H1 (cell line): ENCODE data around the gene CYP1A2. TPM values are rescaled to one million over a fixed set of nuclear protein-coding genes. Genes with fewer than 3 reads are reported as not detected.

Experiments
- CTCF ChIA-PET: fragments of 300-600 bp; sonication (Branson Sonifier 250); formaldehyde crosslinking; loops from one replicate; lab custom pipeline; 2021; ENCODE audit not compliant: partially characterized antibody; lab: Charles Lee
- POLR2A ChIA-PET: fragments of 300-600 bp; sonication (Branson Sonifier 250); formaldehyde crosslinking; loops from one replicate; lab custom pipeline; 2021; ENCODE audit warnings: inconsistent platforms; ENCODE audit not compliant: partially characterized antibody; lab: Charles Lee
- DNase-seq, 2 experiments: peaks; one replicate each; pipeline versions ENCODE4 v3.0.0 to v3.0.0-alpha.2; 2010 to 2022; ENCODE audit warnings: low spot score in 2 of 2, low read depth in 1 of 2, mixed read lengths in 1 of 2
- FAIRE-seq: peaks from 2 replicates; lab custom pipeline; 2011; peaks lifted over from hg19 to GRCh38; lab: Jason Lieb, UNC
- H2AFZ ChIP-seq: 2 replicates; pipeline ENCODE4 v1.8.1; 2012; ENCODE audit warnings: low read length, inconsistent platforms
- H2AK5ac ChIP-seq: 2 replicates; pipeline ENCODE4 v1.6.1; 2013; ENCODE audit warnings: low read depth, low read length
- H2BK120ac ChIP-seq: replicated peaks from 2 replicates; pipeline ENCODE3; 2013; ENCODE audit warnings: low read depth, low read length, inconsistent platforms
- H2BK12ac ChIP-seq: 2 replicates; pipeline ENCODE4 v1.6.1; 2013; ENCODE audit warnings: low read depth, low read length
- H2BK15ac ChIP-seq: 2 replicates; pipeline ENCODE4 v1.6.1; 2013; ENCODE audit warnings: low read length
- H2BK20ac ChIP-seq: 2 replicates; pipeline ENCODE4 v1.6.1; 2013; ENCODE audit warnings: low read length
- H2BK5ac ChIP-seq: 2 replicates; pipeline ENCODE4 v1.6.1; 2013; ENCODE audit warnings: low read depth, low read length
- H3K14ac ChIP-seq: 2 replicates; pipeline ENCODE4 v1.6.1; 2013; ENCODE audit warnings: inconsistent platforms; ENCODE audit not compliant: insufficient read length
- H3K18ac ChIP-seq: 2 replicates; pipeline ENCODE4 v1.6.1; 2013; ENCODE audit warnings: low read length; ENCODE audit errors: extremely low read depth
- H3K23ac ChIP-seq: 2 replicates; pipeline ENCODE4 v1.6.1; 2013; ENCODE audit warnings: inconsistent platforms; ENCODE audit not compliant: insufficient read length
- H3K23me2 ChIP-seq: 2 replicates; pipeline ENCODE4 v1.6.1; 2013; ENCODE audit warnings: low read depth, low read length
- H3K27ac ChIP-seq: 2 replicates; pipeline ENCODE4 v1.6.1; 2011; ENCODE audit warnings: low read depth, low read length, inconsistent platforms
- H3K27me3 ChIP-seq, 4 experiments: replicated peaks in 1 of 4; 1 replicate in 1 of 4; 2 replicates in 3 of 4; pipeline versions ENCODE4 v1.6.1 to v1.8.1; 2011 to 2013; ENCODE audit warnings: low read length in 3 of 4, mild to moderate bottlenecking in 3 of 4, inconsistent platforms in 2 of 4, mixed read lengths in 2 of 4, moderate library complexity in 1 of 4; ENCODE audit not compliant: control insufficient read depth in 3 of 4, insufficient read depth in 3 of 4; ENCODE audit errors: extremely low read depth in 1 of 4
- H3K36me3 ChIP-seq, 4 experiments: 2 replicates each; pipeline versions ENCODE4 v1.6.1 to v1.8.1; 2011 to 2013; ENCODE audit warnings: mild to moderate bottlenecking in 4 of 4, low read length in 3 of 4, moderate library complexity in 2 of 4, control low read depth in 1 of 4, inconsistent platforms in 1 of 4; ENCODE audit not compliant: insufficient read depth in 4 of 4, control insufficient read depth in 2 of 4
- H3K4ac ChIP-seq: replicated peaks from 2 replicates; pipeline ENCODE3; 2013; ENCODE audit warnings: low read length, low read depth, mixed read lengths, inconsistent platforms; ENCODE audit not compliant: insufficient read length
- H3K4me1 ChIP-seq, 4 experiments: replicated peaks in 1 of 4; 1 replicate in 1 of 4; 2 replicates in 3 of 4; pipeline versions ENCODE4 v1.6.1 to v1.8.1; 2011 to 2013; ENCODE audit warnings: low read length in 3 of 4, inconsistent platforms in 2 of 4, mixed read lengths in 1 of 4; ENCODE audit not compliant: insufficient read depth in 4 of 4, control insufficient read depth in 3 of 4
- H3K4me2 ChIP-seq, 2 experiments: 2 replicates each; pipeline versions ENCODE4 v1.6.1 to v1.8.1; 2011 to 2013; ENCODE audit warnings: low read depth in 2 of 2, low read length in 2 of 2, control low read depth in 1 of 2, inconsistent platforms in 1 of 2, mild to moderate bottlenecking in 1 of 2; ENCODE audit not compliant: insufficient read depth in 1 of 2
- H3K4me3 ChIP-seq, 4 experiments: fragments of 200-600, 300-600 bp in 1 of 4; sonication (generic), shearing (Covaris generic), sonication (Bioruptor Twin) in 1 of 4; 2 replicates each; pipeline versions ENCODE4 v1.5.1 to v1.8.1; 2011 to 2016; ENCODE audit warnings: low read length in 4 of 4, low read depth in 3 of 4, control low read depth in 2 of 4, inconsistent platforms in 2 of 4, mild to moderate bottlenecking in 2 of 4, mixed read lengths in 1 of 4, moderate library complexity in 1 of 4; ENCODE audit not compliant: insufficient read depth in 2 of 4; ENCODE audit errors: extremely low read depth in 1 of 4
- H3K56ac ChIP-seq: replicated peaks from 2 replicates; pipeline ENCODE3; 2013; ENCODE audit warnings: low read depth, mild to moderate bottlenecking, mixed read lengths, low read length, inconsistent platforms; ENCODE audit not compliant: insufficient read length
- H3K79me1 ChIP-seq: 2 replicates; pipeline ENCODE4 v1.6.1; 2013; ENCODE audit warnings: low read depth, low read length, control low read depth
- H3K79me2 ChIP-seq, 2 experiments: 2 replicates each; pipeline versions ENCODE4 v1.6.1 to v1.8.1; 2012 to 2013; ENCODE audit warnings: low read length in 2 of 2, mild to moderate bottlenecking in 2 of 2, inconsistent platforms in 1 of 2; ENCODE audit not compliant: insufficient read depth in 2 of 2, control insufficient read depth in 1 of 2
- H3K9ac ChIP-seq, 4 experiments: replicated peaks in 1 of 4; 1 replicate in 1 of 4; 2 replicates in 3 of 4; pipeline versions ENCODE4 v1.6.1 to v1.8.1; 2011 to 2013; ENCODE audit warnings: low read depth in 3 of 4, low read length in 3 of 4, control low read depth in 2 of 4, mild to moderate bottlenecking in 2 of 4, moderate library complexity in 2 of 4, inconsistent platforms in 1 of 4; ENCODE audit errors: extremely low read depth in 1 of 4
- H3K9me3 ChIP-seq, 2 experiments: 2 replicates each; pipeline versions ENCODE4 v1.6.1 to v1.8.1; 2012 to 2013; ENCODE audit warnings: mild to moderate bottlenecking in 2 of 2, moderate library complexity in 2 of 2, control low read depth in 1 of 2, inconsistent platforms in 1 of 2, low read depth in 1 of 2, low read length in 1 of 2, mixed read lengths in 1 of 2; ENCODE audit not compliant: insufficient read depth in 2 of 2
- H4K20me1 ChIP-seq, 2 experiments: replicated peaks in 1 of 2; 2 replicates each; pipeline versions ENCODE3 to v1.8.1; 2011 to 2013; ENCODE audit warnings: inconsistent platforms in 2 of 2, low read length in 2 of 2, mild to moderate bottlenecking in 1 of 2; ENCODE audit not compliant: insufficient read depth in 2 of 2, control insufficient read depth in 1 of 2
- H4K5ac ChIP-seq: 2 replicates; pipeline ENCODE4 v1.6.1; 2013; ENCODE audit warnings: low read length, low read depth, mixed read lengths, inconsistent platforms; ENCODE audit not compliant: insufficient read length
- H4K8ac ChIP-seq: 2 replicates; pipeline ENCODE4 v1.8.0; 2013; ENCODE audit warnings: mild to moderate bottlenecking, moderate library complexity, low read length, inconsistent platforms; ENCODE audit not compliant: insufficient read depth; ENCODE audit errors: extremely low read depth
- H4K91ac ChIP-seq: replicated peaks from 2 replicates; pipeline ENCODE3; 2013; ENCODE audit warnings: low read length, mixed read lengths, inconsistent platforms; ENCODE audit not compliant: insufficient read length
- CHD1 ChIP-seq: IDR thresholded peaks from 2 replicates; pipeline ENCODE4 v1.6.1; 2012; ENCODE audit warnings: low read depth, low read length, improper control_type of control experiment
- EZH2 ChIP-seq: fragments of 200-600 bp; sonication (generic); IDR thresholded peaks from 2 replicates; pipeline ENCODE4 v1.7.1; 2012; ENCODE audit warnings: low read depth, mild to moderate bottlenecking, moderate library complexity, low read length, inconsistent platforms; ENCODE audit not compliant: severe bottlenecking
- GABPA ChIP-seq: IDR thresholded peaks from 2 replicates; pipeline ENCODE4 v1.6.1; 2011; ENCODE audit warnings: mild to moderate bottlenecking, low read length, moderate library complexity, borderline replicate concordance; ENCODE audit not compliant: insufficient read depth
- HDAC2 ChIP-seq, 2 experiments: fragments of 300-600 bp in 1 of 2; sonication (generic) in 1 of 2; IDR thresholded peaks; 2 replicates each; pipeline ENCODE4 v1.6.1; 2011 to 2012; ENCODE audit warnings: low read depth in 2 of 2, low read length in 2 of 2, mild to moderate bottlenecking in 2 of 2, moderate library complexity in 2 of 2, borderline replicate concordance in 1 of 2, inconsistent platforms in 1 of 2
- HDAC6 ChIP-seq: IDR thresholded peaks from one replicate; pipeline ENCODE4 v1.7.1; 2012; ENCODE audit warnings: low read depth, mild to moderate bottlenecking, inconsistent platforms, low read length, moderate library complexity
- JUN ChIP-seq: IDR thresholded peaks from 2 replicates; pipeline ENCODE4 v1.6.1; 2011; ENCODE audit warnings: low read depth, mild to moderate bottlenecking, improper control_type of control experiment, low read length
- KDM1A ChIP-seq: fragments of 200-600, 300-600 bp; sonication (generic); IDR thresholded peaks from 2 replicates; pipeline ENCODE4 v1.7.1; 2016; ENCODE audit warnings: mild to moderate bottlenecking, low read length, borderline replicate concordance
- NRF1 ChIP-seq: IDR thresholded peaks from 2 replicates; pipeline ENCODE4 v1.6.1; 2011; ENCODE audit warnings: mild to moderate bottlenecking, low read depth, low read length, improper control_type of control experiment
- PHF8 ChIP-seq: fragments of 200-600 bp; sonication (generic); conservative IDR thresholded peaks from 2 replicates; pipeline ENCODE4 v1.7.1; 2012; ENCODE audit warnings: low read depth, mild to moderate bottlenecking, inconsistent platforms, low read length, moderate library complexity
- RAD21 ChIP-seq, 2 experiments: IDR thresholded peaks in 1 of 2; conservative IDR thresholded peaks in 1 of 2; 2 replicates each; pipeline ENCODE4 v1.6.1; 2011; ENCODE audit warnings: low read depth in 2 of 2, low read length in 2 of 2, improper control_type of control experiment in 1 of 2, inconsistent platforms in 1 of 2, mild to moderate bottlenecking in 1 of 2, moderate library complexity in 1 of 2
- SIX5 ChIP-seq: IDR thresholded peaks from 2 replicates; pipeline ENCODE4 v1.6.1; 2011; ENCODE audit warnings: mild to moderate bottlenecking, low read depth, low read length
- WGBS, 2 experiments: shearing (Covaris generic) in 1 of 2; methylation state at CpG; one replicate each; pipeline versions ENCODE4 v1.1.6 to v1.1.7; 2013 to 2015; ENCODE audit warnings: low lambda C conversion rate in 2 of 2, mixed read lengths in 2 of 2, inconsistent platforms in 1 of 2, low coverage in 1 of 2, missing lambda C conversion rate in 1 of 2; ENCODE audit not compliant: insufficient replicate concordance in 2 of 2, insufficient coverage in 1 of 2, insufficient read length in 1 of 2; ENCODE audit errors: extremely low coverage in 1 of 2, missing lambda C conversion rate in 1 of 2; 5-methylcytosine and 5-hydroxymethylcytosine counted together
- polyA plus RNA-seq, 7 experiments: library from polyadenylated mRNA; depleted of rRNA in 3 of 7; stranded (reverse) in 5 of 7; unstranded in 2 of 7; fragments of >200 nt in 5 of 7; fragments of 200-250 nt in 2 of 7; gene quantifications; 1 replicate in 5 of 7; 2 replicates in 1 of 7; 4 replicates in 1 of 7; pipeline versions ENCODE4 v1.2.1 to v1.2.3, GENCODE V29; 2011 to 2013; ENCODE audit warnings: missing spikeins in 2 of 7, mixed read lengths in 2 of 7
- total RNA-seq: library from RNA; stranded (reverse); fragmentation: NEBNext Ultra II Directional; extraction: Animal tissue kit (Norgen Biotek cat#: 25700); gene quantifications from 2 replicates; pipeline ENCODE4 v1.2.1, GENCODE V29; 2021

Gene CYP1A2
- total and polyA plus RNA-seq, 2 of the 8 experiments (the other 6 are each of a cell fraction or from before 2014, with no cell fraction given) = not detected

- no peaks in the 10 kb centered on the region for H3K79me2 ChIP-seq
- no peak overlapping the region for H3K23ac ChIP-seq
- no peak overlapping the region for H2AK5ac ChIP-seq
- POLR2A ChIA-PET = interaction anchor here (0.5 to 2.1 kb wide), 10 partner anchors 9 to 254 kb away, joined by 3 to 18 read pairs (median 3); partner anchors contain the start of gene CLK3
- no peak overlapping the region for H2BK20ac ChIP-seq
- no peak overlapping the region for H4K91ac ChIP-seq
- peaks cover 9% of the 10 kb centered on the region for H3K23me2 ChIP-seq
- WGBS, 2 experiments = 85% methylated on average over 6 of the region's 6 CpGs; no CpG with 5 or more reads in 1 of the 2 experiments
- H3K4me1 ChIP-seq = peaks cover 4 to 20% (median 15%) of the 10 kb centered on the region in 4 experiments
- peaks cover 0 to 15% (median 11%) of the 10 kb centered on the region in 4 experiments; a peak in 6 of 7 replicates for H3K27me3 ChIP-seq
- H3K9ac ChIP-seq = no peak overlapping the region
- DNase-seq = no peak
- FAIRE-seq = no peak
- no peak overlapping the region for H3K4me2 ChIP-seq
- no peak overlapping the region for H2AFZ ChIP-seq
- no peak overlapping the region for H2BK5ac ChIP-seq
- H3K4me3 ChIP-seq = no peak overlapping the region
- H2BK120ac ChIP-seq = no peak overlapping the region
- no peak overlapping the region for H3K14ac ChIP-seq
- H3K9me3 ChIP-seq = no peaks in the 10 kb centered on the region
- H3K79me1 ChIP-seq = peaks cover 3% of the 10 kb centered on the region; the same call in 1 of the 2 replicates
- no peak overlapping the region for H2BK12ac ChIP-seq
- CTCF ChIA-PET = interaction anchor here (0.7 to 53.7 kb wide), 12 partner anchors 8 to 173 kb away, joined by 3 to 1439 read pairs (median 4); partner anchors contain the start of genes CLK3 and CPLX3
- H3K56ac ChIP-seq = no peak overlapping the region
- no peaks in the 10 kb centered on the region for H3K36me3 ChIP-seq
- H3K18ac ChIP-seq = no peak overlapping the region
- no peak overlapping the region for H2BK15ac ChIP-seq
- no peak overlapping the region for H3K27ac ChIP-seq
- no peak overlapping the region for H3K4ac ChIP-seq
- H4K20me1 ChIP-seq = peaks cover 0 to 2% of the 10 kb centered on the region in 2 experiments
- H4K5ac ChIP-seq = no peak overlapping the region
- no peak overlapping the region for H4K8ac ChIP-seq
- no peak for TF ChIP-seq JUN
- TF ChIP-seq RAD21 (IDR thresholded peaks at IDR 0.05 in 1 of 2, conservative IDR thresholded peaks at IDR 0.05 in 1 of 2; ENCODE audit: low read depth in 2 of 2, low read length in 2 of 2) = no peak
- TF ChIP-seq SIX5 = no peak
- no peak for TF ChIP-seq PHF8
- TF ChIP-seq CHD1 = no peak
- TF ChIP-seq EZH2 = no peak
- no peak for TF ChIP-seq NRF1
- TF ChIP-seq HDAC2 (IDR thresholded peaks at IDR 0.05; ENCODE audit: borderline replicate concordance in 1 of 2, low read depth in 2 of 2, low read length in 2 of 2) = no peak
- TF ChIP-seq KDM1A = no peak
- no peak for TF ChIP-seq GABPA
- no peak for TF ChIP-seq HDAC6
Measured at GRCh38 chr15:74777769-74778598, 29.3 kb downstream of the CYP1A2 start.
